GM12892 (cell line): ENCODE data around the gene RAMP3.

Experiments
- DNase-seq: peaks from one replicate; pipeline ENCODE4 v3.0.0; 2011; ENCODE audit not compliant: insufficient read length
- FAIRE-seq: peaks from 2 replicates; lab custom pipeline; 2011; peaks lifted over from hg19 to GRCh38; lab: Jason Lieb, UNC
- POLR2A ChIP-seq: IDR thresholded peaks from 2 replicates; pipeline ENCODE4 v1.6.1; 2011; ENCODE audit warnings: low read depth, low read length, control low read depth
- POLR2AphosphoS5 ChIP-seq: IDR thresholded peaks from 2 replicates; pipeline ENCODE4 v1.6.1; 2011; ENCODE audit warnings: low read depth, low read length, control low read depth
- TAF1 ChIP-seq: IDR thresholded peaks from 2 replicates; pipeline ENCODE4 v1.6.1; 2011; ENCODE audit warnings: low read depth, mild to moderate bottlenecking, control low read depth, low read length, borderline replicate concordance

Gene RAMP3

GRCh38 chr7:45178241-45179225 is 20.9 kb downstream of the RAMP3 start:
- no peak for FAIRE-seq
- no peak for DNase-seq
- no peak for TF ChIP-seq POLR2AphosphoS5

DNA sequence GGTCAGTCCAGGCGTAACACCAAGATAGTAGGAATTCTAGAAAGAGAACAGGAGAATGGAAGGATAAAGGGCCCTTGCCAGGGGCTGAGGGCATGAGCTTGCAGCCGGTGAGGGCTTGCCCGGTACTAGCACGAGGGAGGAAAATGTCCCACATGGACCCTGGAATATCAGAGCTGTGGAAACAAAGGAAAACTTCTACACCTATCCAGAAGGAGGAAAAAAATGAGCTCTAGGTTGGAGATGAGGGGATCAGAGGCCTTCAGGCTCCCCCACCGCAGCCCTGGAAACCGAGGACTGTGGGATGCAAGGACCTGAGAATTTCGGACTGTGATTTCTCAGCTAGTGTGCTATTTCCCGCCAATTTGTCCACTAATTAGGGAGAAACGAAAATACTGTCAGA is 22.1 kb downstream of the RAMP3 start:
- DNase-seq, result no peak
- FAIRE-seq, result no peak
- TF ChIP-seq POLR2A (no peak), TAF1 (no peak), POLR2AphosphoS5 (no peak)

- no peak for TF ChIP-seq POLR2AphosphoS5
- TF ChIP-seq POLR2A, result no peak
- no peak for TF ChIP-seq TAF1
- no peak for FAIRE-seq
- DNase-seq, result no peak
These were observed 22.7 kb downstream of the RAMP3 start for GRCh38 chr7:45180084-45180986.

DNA sequence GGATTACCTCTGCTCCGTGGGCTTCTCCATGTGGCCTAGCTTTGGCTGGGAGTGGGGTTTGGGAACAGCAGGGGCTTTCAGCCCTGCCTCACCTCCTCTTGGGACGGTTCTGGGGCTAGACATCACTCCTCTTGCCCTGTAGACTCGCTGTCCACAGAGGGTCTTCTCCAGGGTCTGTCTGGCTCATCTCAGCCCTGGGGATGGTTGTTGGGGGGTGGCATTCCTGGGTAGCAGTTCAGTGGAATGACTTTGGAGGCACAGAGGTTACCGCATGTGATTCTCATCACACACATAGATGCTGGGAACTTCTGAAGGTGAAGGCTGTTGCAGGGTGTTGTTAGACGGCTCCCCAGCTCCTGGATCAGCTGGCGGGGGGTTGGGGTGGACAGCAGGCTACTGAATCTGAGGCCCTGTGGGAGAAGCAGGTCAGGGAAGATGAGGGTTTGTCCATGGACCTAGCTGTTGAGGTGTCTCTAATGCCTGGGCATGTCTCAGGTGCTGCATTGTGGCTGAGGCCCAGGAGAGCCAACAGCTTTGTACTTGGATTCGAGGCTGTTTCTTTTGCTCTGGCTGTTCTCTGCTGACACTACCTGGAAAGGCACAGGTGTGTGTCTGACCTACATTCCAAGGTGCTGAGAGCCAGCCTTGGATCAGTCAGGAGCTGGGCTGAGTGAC is 23.8 kb downstream of the RAMP3 start:
- no peak for FAIRE-seq
- no peak for TF ChIP-seq POLR2AphosphoS5
- no peak for TF ChIP-seq POLR2A
- no peak for TF ChIP-seq TAF1
- no peak for DNase-seq

DNA sequence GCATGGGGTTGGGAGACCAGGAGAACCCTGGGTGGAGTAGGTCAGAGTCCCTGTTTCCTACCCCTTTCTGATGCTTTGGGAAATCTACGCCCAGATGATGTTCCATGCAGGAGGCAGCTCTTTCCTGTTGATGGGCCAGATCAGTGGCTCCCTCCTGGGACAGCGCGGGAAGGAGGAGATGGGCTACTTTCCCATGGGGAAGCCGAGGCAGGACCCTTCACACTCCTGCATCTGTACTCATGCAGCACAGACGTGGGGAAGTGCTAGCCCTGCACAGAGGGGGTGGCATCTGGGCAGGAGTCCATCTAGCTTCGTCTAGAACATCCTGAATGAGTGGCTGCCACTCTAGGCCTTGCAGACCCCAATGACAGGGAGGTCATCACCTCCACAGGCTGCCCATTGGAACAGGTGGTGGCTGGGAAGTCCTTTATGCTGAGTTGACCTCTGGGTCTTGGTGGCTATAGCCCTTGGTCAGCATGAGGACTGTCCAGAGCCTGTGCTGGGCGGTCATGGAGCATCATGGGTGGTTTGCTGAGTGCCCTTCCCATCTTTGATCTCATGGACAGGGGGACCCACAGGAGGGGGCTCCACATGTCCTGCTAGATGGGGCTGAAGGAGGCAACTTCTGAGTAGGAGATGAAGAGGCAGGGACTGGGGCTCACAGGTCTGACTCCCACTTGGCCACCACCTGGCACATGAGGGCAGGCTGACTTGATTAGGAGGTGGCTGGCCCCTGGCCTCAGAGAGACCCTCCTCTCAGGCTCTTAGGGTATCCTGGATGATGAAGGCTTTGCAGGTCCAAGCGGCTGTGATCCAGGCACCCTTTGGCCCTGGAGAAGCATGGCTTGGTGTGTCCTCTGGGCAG is 24.6 kb downstream of the RAMP3 start:
- FAIRE-seq (no peak), DNase-seq (no peak)

DNA sequence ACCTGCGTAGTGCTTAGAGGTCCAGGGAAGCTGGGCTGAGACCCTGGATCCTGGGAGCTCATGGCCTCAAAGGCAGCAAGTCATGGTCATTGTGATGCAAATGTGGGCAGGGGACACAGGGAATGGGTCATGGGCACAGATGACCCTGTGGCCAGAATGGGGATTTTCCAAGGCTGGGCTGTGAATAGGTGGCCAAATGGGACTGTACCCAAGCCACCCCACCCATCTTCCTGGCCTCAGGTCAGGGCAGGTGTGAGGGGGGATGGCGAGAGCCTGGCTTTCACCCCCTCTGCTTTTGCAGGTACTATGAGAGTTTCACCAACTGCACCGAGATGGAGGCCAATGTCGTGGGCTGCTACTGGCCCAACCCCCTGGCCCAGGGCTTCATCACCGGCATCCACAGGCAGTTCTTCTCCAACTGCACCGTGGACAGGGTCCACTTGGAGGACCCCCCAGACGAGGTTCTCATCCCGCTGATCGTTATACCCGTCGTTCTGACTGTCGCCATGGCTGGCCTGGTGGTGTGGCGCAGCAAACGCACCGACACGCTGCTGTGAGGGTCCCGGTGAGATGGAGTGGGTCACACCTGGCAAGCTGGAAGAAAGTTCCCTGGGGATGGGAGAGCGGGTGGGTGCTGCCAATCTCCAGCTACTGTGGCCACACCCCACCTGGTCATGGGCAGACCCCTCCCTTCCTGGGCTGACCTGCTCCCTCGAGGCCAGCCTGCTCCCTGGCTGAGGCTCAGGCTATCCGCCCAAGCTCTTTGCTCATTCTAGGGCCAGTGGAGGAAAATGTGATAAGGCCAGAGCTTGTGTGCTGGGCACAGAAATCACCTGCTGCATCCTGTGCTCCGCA is 25.5 kb downstream of the RAMP3 start:
- TF ChIP-seq POLR2AphosphoS5 (no peak), POLR2A (no peak), TAF1 (no peak)
- DNase-seq, result no peak
- no peak for FAIRE-seq

More for the DNA sequence above, 24.6 kb downstream of the RAMP3 start:
- TF ChIP-seq POLR2AphosphoS5, result no peak
- no peak for TF ChIP-seq TAF1
- TF ChIP-seq POLR2A, result no peak

- FAIRE-seq (no peak), DNase-seq (no peak)
- no peak for TF ChIP-seq POLR2AphosphoS5
- no peak for TF ChIP-seq POLR2A
- TF ChIP-seq TAF1, result no peak
These were observed 26.2 kb downstream of the RAMP3 start for GRCh38 chr7:45183711-45184210.

DNA sequence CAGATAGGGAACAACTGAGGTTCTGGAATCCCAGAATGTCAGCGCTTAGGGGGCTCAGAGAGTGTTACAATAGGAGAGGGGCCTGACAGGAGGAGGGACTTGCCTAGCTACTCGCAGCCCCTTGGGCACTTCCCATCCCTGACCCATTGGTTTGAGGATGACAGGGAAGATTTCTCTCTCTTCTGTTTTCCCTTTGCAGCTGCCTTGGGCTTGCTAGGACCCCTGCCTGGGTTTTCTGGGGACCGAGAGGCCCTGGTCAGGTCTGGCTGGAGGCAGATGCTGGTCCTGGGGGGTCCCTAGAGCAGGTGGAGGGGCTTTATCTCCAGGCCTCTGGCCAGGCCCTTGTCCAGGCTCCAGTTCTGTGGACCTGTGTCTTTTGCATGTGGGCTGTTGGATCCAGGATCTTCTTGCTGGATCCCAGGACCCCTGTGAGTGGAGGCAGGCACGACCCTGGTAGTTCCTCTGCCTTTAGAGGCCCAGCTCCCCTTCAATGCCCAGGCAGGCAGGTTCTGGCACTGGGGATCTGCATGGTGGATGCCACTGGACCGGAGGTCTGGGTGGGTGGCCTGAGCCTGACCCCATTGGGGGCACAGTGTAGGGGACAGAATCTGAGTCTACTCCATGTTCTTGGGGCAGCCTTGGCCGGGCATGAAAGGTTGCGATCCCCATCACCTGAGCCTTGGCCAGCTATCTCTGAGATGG is 26.9 kb downstream of the RAMP3 start:
- DNase-seq (no peak), FAIRE-seq (no peak)
- TF ChIP-seq POLR2A, result no peak
- TF ChIP-seq POLR2AphosphoS5, result no peak
- no peak for TF ChIP-seq TAF1
